ENCODE results near the gene KCNJ12.
"Not testable (repeated sequence)": the region's sequence is repeated elsewhere in the genome, so short reads cannot be mapped to it uniquely, and the experiment has no call there.

- TF ChIP-seq, protein P1, sequence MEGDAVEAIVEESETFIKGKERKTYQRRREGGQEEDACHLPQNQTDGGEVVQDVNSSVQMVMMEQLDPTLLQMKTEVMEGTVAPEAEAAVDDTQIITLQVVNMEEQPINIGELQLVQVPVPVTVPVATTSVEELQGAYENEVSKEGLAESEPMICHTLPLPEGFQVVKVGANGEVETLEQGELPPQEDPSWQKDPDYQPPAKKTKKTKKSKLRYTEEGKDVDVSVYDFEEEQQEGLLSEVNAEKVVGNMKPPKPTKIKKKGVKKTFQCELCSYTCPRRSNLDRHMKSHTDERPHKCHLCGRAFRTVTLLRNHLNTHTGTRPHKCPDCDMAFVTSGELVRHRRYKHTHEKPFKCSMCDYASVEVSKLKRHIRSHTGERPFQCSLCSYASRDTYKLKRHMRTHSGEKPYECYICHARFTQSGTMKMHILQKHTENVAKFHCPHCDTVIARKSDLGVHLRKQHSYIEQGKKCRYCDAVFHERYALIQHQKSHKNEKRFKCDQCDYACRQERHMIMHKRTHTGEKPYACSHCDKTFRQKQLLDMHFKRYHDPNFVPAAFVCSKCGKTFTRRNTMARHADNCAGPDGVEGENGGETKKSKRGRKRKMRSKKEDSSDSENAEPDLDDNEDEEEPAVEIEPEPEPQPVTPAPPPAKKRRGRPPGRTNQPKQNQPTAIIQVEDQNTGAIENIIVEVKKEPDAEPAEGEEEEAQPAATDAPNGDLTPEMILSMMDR (IDR thresholded peaks at IDR 0.05), result not testable (repeated sequence)
- TF ChIP-seq POLR2A (IDR thresholded peaks at IDR 0.05), result not testable (repeated sequence)
Measured at GRCh38 chr17:21402926-21403325, 26.8 kb downstream of the KCNJ12 start.
